HG03558 (cell line): Measurements from ENCODE around the gene ABCB9.

Experiments used
- ATAC-seq: cut with Tn5 transposase; IDR thresholded peaks from one replicate; pipeline ENCODE4 v1.9.1; 2021; ENCODE audit warnings: moderate number of reproducible peaks; ENCODE audit not compliant: unreplicated experiment; ENCODE audit errors: extremely low read depth

The ABCB9 gene

GRCh38 chr12:122884860-122885259, 81.4 kb downstream of the ABCB9 start:
- ATAC-seq = no peak

- no peak for ATAC-seq
Observed at GRCh38 chr12:122884091-122884826, 82.0 kb downstream of the ABCB9 start.

- no peak for ATAC-seq
Observed at GRCh38 chr12:122882908-122883558, 83.2 kb downstream of the ABCB9 start.

- ATAC-seq = no peak
Observed at GRCh38 chr12:122880668-122881067, 85.6 kb downstream of the ABCB9 start.

GRCh38 chr12:122880155-122880667, 86.1 kb downstream of the ABCB9 start:
- ATAC-seq = no peak
